Activated T-helper 2 cell treated with anti-CD3 and anti-CD28 coated beads, Interferon-gamma antibody, Interleukin-2, Interleukin-4, amounts not matched to agents 10 μg/mL and 5 μg/mL and 100 μg/mL, durations not matched to agents 14 hours and 24 hours and 36 hours (primary cell): ENCODE results near the gene RPS6KA5. TPM values are rescaled to one million over a fixed set of nuclear protein-coding genes. Genes with fewer than 3 reads are reported as not detected.
"Not testable (repeated sequence)": the region's sequence is repeated elsewhere in the genome, so short reads cannot be mapped to it uniquely, and the experiment has no call there.

ENCODE experiments used
- DNase-seq: peaks from one replicate; pipeline ENCODE4 v3.0.0; 2021; ENCODE audit warnings: low spot score
- H3K27ac Mint-ChIP-seq: one replicate; pipeline ENCODE4 v1.8.0; 2021; ENCODE audit warnings: mixed read lengths
- H3K27me3 Mint-ChIP-seq: one replicate; pipeline ENCODE4 v1.8.0; 2021; ENCODE audit warnings: low read depth, mixed read lengths
- H3K36me3 Mint-ChIP-seq: one replicate; pipeline ENCODE4 v1.8.0; 2021; ENCODE audit warnings: low read depth, mixed read lengths
- H3K4me1 Mint-ChIP-seq: one replicate; pipeline ENCODE4 v1.8.0; 2021; ENCODE audit warnings: low read depth, mixed read lengths
- H3K4me3 Mint-ChIP-seq: one replicate; pipeline ENCODE4 v1.8.0; 2021; ENCODE audit warnings: low read depth, mild to moderate bottlenecking, moderate library complexity, mixed read lengths
- H3K9me3 Mint-ChIP-seq: one replicate; pipeline ENCODE4 v1.8.0; 2021; ENCODE audit warnings: mixed read lengths
- intact Hi-C: fragments of 100-400 bp; cut with micrococcal nuclease; formaldehyde crosslinking; loops from one replicate; pipeline ENCODE4 v1.15.1; 2023
- total RNA-seq: library from RNA; stranded (reverse); gene quantifications from 2 replicates; pipeline ENCODE4 v1.2.3, GENCODE V29; 2022

Gene RPS6KA5
- total RNA-seq, 1 donor from 2014 or later = 21.4 TPM

DNA sequence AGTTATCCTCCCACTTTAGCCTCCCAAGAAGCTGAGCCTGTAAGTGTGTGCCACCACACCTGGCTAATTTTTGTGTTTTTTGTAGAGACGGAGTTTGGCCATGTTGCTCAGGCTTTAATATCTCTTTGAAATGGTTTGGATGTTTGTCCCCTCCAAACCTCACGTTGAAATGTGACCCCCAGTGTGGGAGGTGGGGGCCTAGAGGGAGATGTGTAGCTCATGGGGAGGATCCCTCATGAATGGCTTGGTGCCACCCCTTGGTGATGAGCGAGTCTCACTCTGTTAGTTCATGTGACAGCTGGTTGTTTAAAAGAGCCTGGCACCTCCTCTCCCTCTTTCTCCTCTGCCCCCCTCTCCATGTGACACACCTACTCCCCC lies 220.6 kb downstream of the RPS6KA5 start:
- Mint-ChIP-seq H3K4me3 (no peak overlapping the region), H3K27me3 (peaks cover 6% of the 10 kb centered on the region), H3K4me1 (peaks cover 20% of the 10 kb centered on the region), H3K27ac (no peak overlapping the region), H3K9me3 (no peaks in the 10 kb centered on the region), H3K36me3 (no peaks in the 10 kb centered on the region)
- intact Hi-C loops = no loop called here
- DNase-seq = no peak

- Mint-ChIP-seq H3K36me3 (no peaks in the 10 kb centered on the region), H3K9me3 (no peaks in the 10 kb centered on the region), H3K4me1 (peaks cover 21% of the 10 kb centered on the region), H3K27me3 (peaks cover 7% of the 10 kb centered on the region), H3K4me3 (no peak overlapping the region), H3K27ac (no peak overlapping the region)
- DNase-seq = no peak
- intact Hi-C loops = no loop called here
Observed at GRCh38 chr14:90839024-90839888, 221.2 kb downstream of the RPS6KA5 start.

DNA sequence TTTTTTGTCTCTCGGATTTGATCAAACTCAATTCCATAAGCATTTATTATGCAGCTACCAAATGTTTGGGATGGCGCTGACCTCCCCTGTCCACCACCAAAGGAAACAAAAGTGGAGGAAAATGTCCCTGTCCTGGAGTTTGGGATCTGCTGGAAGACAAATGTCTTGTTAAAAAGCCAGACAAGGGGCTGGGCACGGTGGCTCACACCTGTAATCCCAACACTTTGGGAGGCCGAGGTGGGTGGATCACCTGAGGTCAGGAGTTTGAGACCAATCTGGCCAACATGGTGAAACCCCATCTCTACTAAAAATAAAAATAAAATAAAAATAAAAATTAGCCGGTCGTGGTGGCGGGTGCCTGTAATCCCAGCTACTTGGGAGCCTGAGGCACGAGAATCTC lies 221.9 kb downstream of the RPS6KA5 start:
- peaks cover 21% of the 10 kb centered on the region for H3K4me1 Mint-ChIP-seq
- H3K27ac Mint-ChIP-seq, DNase-seq, H3K36me3 Mint-ChIP-seq, H3K27me3 Mint-ChIP-seq, intact Hi-C loops, H3K4me3 Mint-ChIP-seq, H3K9me3 Mint-ChIP-seq: not testable (repeated sequence)

- Mint-ChIP-seq H3K9me3 (no peaks in the 10 kb centered on the region), H3K36me3 (no peaks in the 10 kb centered on the region), H3K4me3 (no peak overlapping the region), H3K27ac (no peak overlapping the region), H3K27me3 (peaks cover 7% of the 10 kb centered on the region), H3K4me1 (peaks cover 16% of the 10 kb centered on the region)
- no peak for DNase-seq
- intact Hi-C loops = no loop called here
Observed at GRCh38 chr14:90837355-90837754, 223.1 kb downstream of the RPS6KA5 start.

DNA sequence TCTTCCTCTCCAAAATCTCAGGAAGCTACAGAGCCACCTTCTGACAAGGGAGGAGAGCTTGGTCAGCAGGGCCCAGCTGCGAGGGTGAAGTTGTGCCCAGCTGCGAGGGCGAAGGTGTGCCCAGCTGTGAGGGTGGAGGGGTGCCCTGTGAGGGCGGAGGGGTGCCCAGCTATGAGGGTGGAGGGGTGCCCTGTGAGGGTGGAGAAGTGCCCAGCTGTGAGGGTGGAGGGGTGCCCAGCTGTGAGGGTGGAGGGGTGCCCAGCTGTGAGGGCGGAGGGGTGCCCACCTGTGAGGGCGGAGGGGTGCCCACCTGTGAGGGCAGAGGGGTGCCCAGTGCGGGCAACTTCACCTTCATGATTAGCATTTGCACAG lies 223.8 kb downstream of the RPS6KA5 start:
- H3K36me3 Mint-ChIP-seq = no peaks in the 10 kb centered on the region
- intact Hi-C loops = no loop called here
- no peak for DNase-seq
- no peak overlapping the region for H3K4me3 Mint-ChIP-seq
- H3K27ac Mint-ChIP-seq = peak overlapping the region; percentile 76
- no peaks in the 10 kb centered on the region for H3K9me3 Mint-ChIP-seq
- H3K27me3 Mint-ChIP-seq = peaks cover 7% of the 10 kb centered on the region
- H3K4me1 Mint-ChIP-seq = peaks cover 16% of the 10 kb centered on the region

DNA sequence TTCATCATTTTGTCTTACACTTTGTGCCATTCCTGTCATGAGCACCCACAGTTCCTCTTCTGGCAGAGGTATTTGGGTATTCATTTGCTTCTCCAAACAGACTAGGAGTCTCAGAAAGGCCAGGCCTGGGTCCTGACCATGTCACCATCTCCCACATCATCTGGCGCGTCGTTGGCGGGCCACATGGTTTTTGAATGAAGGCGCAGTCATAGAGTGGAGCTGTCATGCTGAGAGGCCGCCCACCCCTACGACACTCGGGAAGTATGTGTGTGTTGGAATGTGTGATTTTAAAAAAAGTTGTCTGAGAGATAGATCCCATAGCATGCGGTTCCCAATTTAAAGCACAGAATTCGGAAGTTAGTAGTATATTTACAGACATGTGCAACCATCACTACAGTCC lies 228.6 kb downstream of the RPS6KA5 start:
- H3K36me3 Mint-ChIP-seq = no peaks in the 10 kb centered on the region
- H3K4me3 Mint-ChIP-seq = no peak overlapping the region
- H3K9me3 Mint-ChIP-seq = no peaks in the 10 kb centered on the region
- DNase-seq = no peak
- H3K4me1 Mint-ChIP-seq = peaks cover 34% of the 10 kb centered on the region
- intact Hi-C loops = no loop called here
- no peak overlapping the region for H3K27ac Mint-ChIP-seq
- peaks cover 3% of the 10 kb centered on the region for H3K27me3 Mint-ChIP-seq

- intact Hi-C loops = no loop called here
- Mint-ChIP-seq H3K9me3 (no peaks in the 10 kb centered on the region), H3K4me3 (no peak overlapping the region), H3K27me3 (peaks cover 3% of the 10 kb centered on the region), H3K36me3 (no peaks in the 10 kb centered on the region), H3K27ac (no peak overlapping the region), H3K4me1 (peaks cover 29% of the 10 kb centered on the region)
- no peak for DNase-seq
Observed at GRCh38 chr14:90830931-90831701, 229.3 kb downstream of the RPS6KA5 start.

- intact Hi-C loops = loop anchor here (2.0 to 5.0 kb wide), 2 partner anchors 71 to 447 kb away; no protein-coding TSS in a partner anchor
Observed at GRCh38 chr14:90829677-90830076, 230.8 kb downstream of the RPS6KA5 start.

DNA sequence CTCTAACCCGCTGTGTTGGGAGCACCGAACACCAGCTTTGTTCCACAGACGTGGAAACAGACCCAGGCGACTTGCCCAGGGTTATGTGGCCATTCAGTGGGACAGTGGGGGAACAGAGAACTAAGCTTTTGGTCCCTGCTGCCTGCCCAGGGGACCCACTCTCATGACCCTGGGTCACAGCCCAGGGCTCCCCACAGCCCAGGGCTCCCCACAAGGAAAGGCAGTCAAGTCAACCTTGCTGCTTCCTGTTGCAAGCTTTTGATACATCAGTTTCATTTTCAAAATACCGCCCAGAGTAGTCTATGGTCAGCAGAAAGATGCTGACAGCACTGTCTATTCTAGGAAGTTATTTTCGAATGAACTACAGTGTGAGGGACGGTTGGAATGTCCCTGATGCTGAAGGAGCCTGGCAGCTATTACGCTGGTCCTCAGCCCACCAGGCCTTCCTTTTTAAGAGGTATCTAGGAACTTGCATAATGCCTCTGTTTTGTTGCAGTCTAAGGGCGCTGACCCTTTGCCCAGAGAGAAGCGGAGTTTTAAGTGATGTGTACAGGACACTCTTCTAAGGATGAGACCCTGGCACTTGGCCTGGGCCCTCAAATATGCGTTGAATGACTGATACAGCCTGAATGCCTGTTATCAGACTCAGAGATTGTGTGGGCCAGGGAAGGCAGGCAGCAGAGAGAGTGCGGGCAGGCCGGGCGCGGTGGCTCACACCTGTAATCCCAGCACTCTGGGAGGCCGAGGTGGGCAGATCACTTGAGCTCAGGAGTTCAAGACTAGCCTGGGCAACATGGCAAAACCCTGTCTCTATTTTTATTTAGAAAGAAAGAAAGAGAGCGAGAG lies 231.6 kb downstream of the RPS6KA5 start:
- peaks cover 3% of the 10 kb centered on the region for H3K36me3 Mint-ChIP-seq
- peak overlapping the region; percentile 76 for H3K4me3 Mint-ChIP-seq
- H3K9me3 Mint-ChIP-seq = peaks cover 11% of the 10 kb centered on the region
- H3K27me3 Mint-ChIP-seq = no peaks in the 10 kb centered on the region
- peaks cover 20% of the 10 kb centered on the region for H3K4me1 Mint-ChIP-seq
- H3K27ac Mint-ChIP-seq = peak overlapping the region; percentile 92
- intact Hi-C loops = loop anchor here (2.0 to 5.0 kb wide), 2 partner anchors 70 to 447 kb away; no protein-coding TSS in a partner anchor
- peak; percentile 40 for DNase-seq

More at GRCh38 chr14:90829677-90830076, 230.8 kb downstream of the RPS6KA5 start:
- no peaks in the 10 kb centered on the region for H3K36me3 Mint-ChIP-seq
- H3K9me3 Mint-ChIP-seq = peaks cover 6% of the 10 kb centered on the region
- peak overlapping the region; percentile 42 for H3K27ac Mint-ChIP-seq
- DNase-seq = no peak
- H3K4me3 Mint-ChIP-seq = no peak overlapping the region
- peaks cover 20% of the 10 kb centered on the region for H3K4me1 Mint-ChIP-seq
- H3K27me3 Mint-ChIP-seq = no peaks in the 10 kb centered on the region

- Mint-ChIP-seq H3K9me3 (peaks cover 19% of the 10 kb centered on the region), H3K4me1 (peaks cover 20% of the 10 kb centered on the region), H3K27me3 (no peaks in the 10 kb centered on the region), H3K27ac (peak overlapping the region; percentile 92), H3K36me3 (peaks cover 3% of the 10 kb centered on the region), H3K4me3 (peak overlapping the region; percentile 76)
- intact Hi-C loops = loop anchor here (2.0 to 5.0 kb wide), 2 partner anchors 69 to 446 kb away; no protein-coding TSS in a partner anchor
- DNase-seq = peak; percentile 91
Observed at GRCh38 chr14:90827919-90828610, 232.4 kb downstream of the RPS6KA5 start.

- DNase-seq, H3K27ac Mint-ChIP-seq, H3K36me3 Mint-ChIP-seq, H3K27me3 Mint-ChIP-seq, intact Hi-C loops, H3K4me3 Mint-ChIP-seq: not testable (repeated sequence)
- Mint-ChIP-seq H3K4me1 (peaks cover 14% of the 10 kb centered on the region), H3K9me3 (peaks cover 19% of the 10 kb centered on the region)
Observed at GRCh38 chr14:90823542-90823941, 236.9 kb downstream of the RPS6KA5 start.

- Mint-ChIP-seq H3K4me1 (peaks cover 8% of the 10 kb centered on the region), H3K27me3 (peaks cover 19% of the 10 kb centered on the region), H3K9me3 (peaks cover 19% of the 10 kb centered on the region), H3K27ac (no peak overlapping the region), H3K36me3 (peaks cover 3% of the 10 kb centered on the region), H3K4me3 (no peak overlapping the region)
- DNase-seq = peak; percentile 58
- intact Hi-C loops = no loop called here
Observed at GRCh38 chr14:90820958-90821357, 239.5 kb downstream of the RPS6KA5 start.
